Esophagus muscularis mucosa (tissue), 4 donors: ENCODE results near the gene ARAF. TPM values are rescaled to one million over a fixed set of nuclear protein-coding genes. Genes with fewer than 3 reads are reported as not detected.
A peak's percentile ranks its signal among the peaks of the same experiment; 100 is the strongest.

ENCODE experiments used
- DNase-seq: peaks from one replicate; pipeline ENCODE4 v3.0.0-alpha.2; 2017; ENCODE audit errors: extremely low spot score
- H3K27ac ChIP-seq, 4 donors: fragments of 200-600 bp; sonication (generic); replicated peaks in 1 of 4; 1 replicate in 3 of 4; 2 replicates in 1 of 4; pipeline ENCODE4 v1.5.1; 2016 to 2019; ENCODE audit warnings: mild to moderate bottlenecking in 1 of 4
- H3K27me3 ChIP-seq, 4 donors: fragments of 200-600 bp; sonication (generic); one replicate each; pipeline versions ENCODE4 v1.5.1 to v1.6.0; 2016 to 2019
- H3K36me3 ChIP-seq, 4 donors: fragments of 200-600 bp; sonication (generic); one replicate each; pipeline ENCODE4 v1.5.1; 2016 to 2019
- H3K4me1 ChIP-seq, 4 donors: fragments of 200-600 bp; sonication (generic); one replicate each; pipeline ENCODE4 v1.5.1; 2016 to 2019
- H3K4me3 ChIP-seq, 4 donors: fragments of 200-600 bp; sonication (generic); 1 replicate in 2 of 4; 2 replicates in 2 of 4; pipeline ENCODE4 v1.5.1; 2016 to 2019; ENCODE audit warnings: mild to moderate bottlenecking in 4 of 4, moderate library complexity in 1 of 4
- H3K9me3 ChIP-seq, 4 donors: fragments of 200-600 bp; sonication (generic); 1 replicate in 3 of 4; 2 replicates in 1 of 4; pipeline ENCODE4 v1.5.1; 2016 to 2019
- EP300 ChIP-seq: sonication (generic); formaldehyde crosslinking; IDR thresholded peaks from one replicate; pipeline ENCODE4 v1.6.1; 2017; ENCODE audit warnings: antibody characterized with exemption
- POLR2A ChIP-seq: fragments of 450-650 bp; IDR thresholded peaks from one replicate; pipeline ENCODE4 v1.6.1; 2017; ENCODE audit warnings: antibody characterized with exemption, moderate library complexity, mild to moderate bottlenecking, low read depth
- POLR2AphosphoS5 ChIP-seq, 2 donors: sonication (generic); formaldehyde crosslinking; IDR thresholded peaks; one replicate each; pipeline ENCODE4 v1.6.1; 2017; ENCODE audit warnings: antibody characterized with exemption in 2 of 2
- WGBS: methylation state at CpG from one replicate; pipeline ENCODE4 v1.1.5; 2018; 5-methylcytosine and 5-hydroxymethylcytosine counted together
- intact Hi-C: fragments of 100-400 bp; cut with DNase I; formaldehyde crosslinking; loops from one replicate; pipeline ENCODE4 v1.15.1; 2023
- total RNA-seq, 4 donors: library from RNA; depleted of rRNA; stranded (reverse); fragments of >200 nt; gene quantifications; one replicate each; pipeline versions ENCODE4 v1.1.0 to v1.2.1, GENCODE V29; 2016
- TF ChIP-seq, protein P1 (sequence below), 3 experiments: fragments of 200-600 bp in 2 of 3; fragments of 450-650 bp in 1 of 3; sonication (generic) in 2 of 3; IDR thresholded peaks; one replicate each; pipeline ENCODE4 v1.5.1; 2017 to 2019; ENCODE audit warnings: antibody characterized with exemption in 3 of 3, mild to moderate bottlenecking in 2 of 3, moderate library complexity in 1 of 3

Gene ARAF
- total RNA-seq, 4 donors from 2014 or later = 39.3 to 49.6 (median 42.8) TPM

DNA sequence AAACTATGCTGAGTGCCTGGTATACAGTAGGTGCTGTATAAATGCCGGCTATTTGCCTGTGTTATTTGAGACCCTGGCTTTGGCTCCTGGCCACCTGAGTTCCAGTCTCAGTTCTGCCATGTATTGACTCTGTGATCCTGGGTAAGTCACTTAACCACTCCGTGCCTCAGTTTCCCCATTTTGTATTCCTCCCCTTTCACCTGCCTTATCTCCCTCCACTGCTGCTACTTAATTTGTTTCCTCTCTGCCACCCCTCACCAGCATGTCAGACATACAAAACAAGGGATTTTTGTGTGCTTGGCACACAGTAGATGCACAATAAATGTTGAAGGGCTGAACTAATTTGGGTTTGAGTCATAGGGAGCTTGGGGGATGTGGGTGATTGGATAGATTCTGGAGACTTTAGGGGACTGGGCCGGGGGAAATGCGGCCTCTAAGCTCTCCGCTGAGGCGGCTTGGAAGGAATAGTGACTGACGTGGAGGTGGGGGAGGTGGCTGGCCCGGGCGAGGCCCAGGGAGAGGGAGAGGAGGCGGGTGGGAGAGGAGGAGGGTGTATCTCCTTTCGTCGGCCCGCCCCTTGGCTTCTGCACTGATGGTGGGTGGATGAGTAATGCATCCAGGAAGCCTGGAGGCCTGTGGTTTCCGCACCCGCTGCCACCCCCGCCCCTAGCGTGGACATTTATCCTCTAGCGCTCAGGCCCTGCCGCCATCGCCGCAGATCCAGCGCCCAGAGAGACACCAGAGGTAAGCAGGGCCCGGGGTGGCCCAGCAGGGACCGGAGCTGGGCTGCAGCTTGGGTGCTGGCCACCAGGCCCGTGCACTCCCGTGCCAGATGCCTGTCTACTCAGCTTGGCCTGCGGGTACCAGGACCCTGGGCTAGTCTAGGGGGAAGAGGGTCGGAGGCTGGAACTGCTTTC lies 21.0 kb downstream of the ARAF start, which contains the start of gene TIMP1:
Gene TIMP1 (plus strand): TSS at position 706 of the 917 bp plus-strand sequence. CDS start 980 bp downstream, outside the sequence.
- Histone ChIP-seq H3K4me3 (peak within 1 kb of the TSS; percentile 55 to 66 (median 56)), H3K27ac (peak within 1 kb of the TSS; percentile 81 to 88 (median 85)), H3K9me3 (no peaks in the 10 kb centered on the region), H3K36me3 (peaks cover 0 to 16% (median 7%) of the 10 kb centered on the region in 4 donors), H3K27me3 (no peaks in the 10 kb centered on the region), H3K4me1 (peaks cover 0 to 23% (median 18%) of the 10 kb centered on the region in 4 donors)
- 41% methylated on average over 20 of the region's 28 CpGs for WGBS
- intact Hi-C loops = no loop called here
- DNase-seq = peak; percentile 96
- TF ChIP-seq POLR2AphosphoS5 (IDR thresholded peaks at IDR 0.05) = peak; percentile 67 to 73
- TF ChIP-seq, protein P1, sequence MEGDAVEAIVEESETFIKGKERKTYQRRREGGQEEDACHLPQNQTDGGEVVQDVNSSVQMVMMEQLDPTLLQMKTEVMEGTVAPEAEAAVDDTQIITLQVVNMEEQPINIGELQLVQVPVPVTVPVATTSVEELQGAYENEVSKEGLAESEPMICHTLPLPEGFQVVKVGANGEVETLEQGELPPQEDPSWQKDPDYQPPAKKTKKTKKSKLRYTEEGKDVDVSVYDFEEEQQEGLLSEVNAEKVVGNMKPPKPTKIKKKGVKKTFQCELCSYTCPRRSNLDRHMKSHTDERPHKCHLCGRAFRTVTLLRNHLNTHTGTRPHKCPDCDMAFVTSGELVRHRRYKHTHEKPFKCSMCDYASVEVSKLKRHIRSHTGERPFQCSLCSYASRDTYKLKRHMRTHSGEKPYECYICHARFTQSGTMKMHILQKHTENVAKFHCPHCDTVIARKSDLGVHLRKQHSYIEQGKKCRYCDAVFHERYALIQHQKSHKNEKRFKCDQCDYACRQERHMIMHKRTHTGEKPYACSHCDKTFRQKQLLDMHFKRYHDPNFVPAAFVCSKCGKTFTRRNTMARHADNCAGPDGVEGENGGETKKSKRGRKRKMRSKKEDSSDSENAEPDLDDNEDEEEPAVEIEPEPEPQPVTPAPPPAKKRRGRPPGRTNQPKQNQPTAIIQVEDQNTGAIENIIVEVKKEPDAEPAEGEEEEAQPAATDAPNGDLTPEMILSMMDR (IDR thresholded peaks at IDR 0.05) = no peak

- TF ChIP-seq POLR2AphosphoS5 (IDR thresholded peaks at IDR 0.05) = no peak
- no peak for TF ChIP-seq EP300
- TF ChIP-seq, protein P1 (IDR thresholded peaks at IDR 0.05) = no peak
- no peak for TF ChIP-seq POLR2A
- H3K4me3 ChIP-seq = peak overlapping the region; percentile 55 to 66 (median 56)
- no peaks in the 10 kb centered on the region for H3K27me3 ChIP-seq
- H3K36me3 ChIP-seq = peaks cover 0 to 16% (median 7%) of the 10 kb centered on the region in 4 donors
- H3K9me3 ChIP-seq = no peaks in the 10 kb centered on the region
- H3K4me1 ChIP-seq = peaks cover 0 to 23% (median 18%) of the 10 kb centered on the region in 4 donors
- intact Hi-C loops = no loop called here
- peak overlapping the region; percentile 81 to 88 (median 85) for H3K27ac ChIP-seq
- 59% methylated on average over 8 of the region's 8 CpGs for WGBS
- DNase-seq = peak; percentile 10
These were observed 22.3 kb downstream of the ARAF start for GRCh38 chrX:47583240-47583861.

- WGBS = 71% methylated on average over 6 of the region's 6 CpGs
- DNase-seq = no peak
- Histone ChIP-seq H3K27ac (peak overlapping the region in 1 of 4 donors; percentile 88), H3K4me3 (no peak overlapping the region), H3K36me3 (peaks cover 0 to 16% (median 7%) of the 10 kb centered on the region in 4 donors), H3K27me3 (no peaks in the 10 kb centered on the region), H3K9me3 (no peaks in the 10 kb centered on the region), H3K4me1 (peaks cover 0 to 23% (median 18%) of the 10 kb centered on the region in 4 donors)
- TF ChIP-seq POLR2A (no peak), POLR2AphosphoS5 (IDR thresholded peaks at IDR 0.05) (no peak), EP300 (no peak)
- TF ChIP-seq, protein P1 (IDR thresholded peaks at IDR 0.05) = no peak
- intact Hi-C loops = no loop called here
These were observed 23.7 kb downstream of the ARAF start for GRCh38 chrX:47584714-47585113.

DNA sequence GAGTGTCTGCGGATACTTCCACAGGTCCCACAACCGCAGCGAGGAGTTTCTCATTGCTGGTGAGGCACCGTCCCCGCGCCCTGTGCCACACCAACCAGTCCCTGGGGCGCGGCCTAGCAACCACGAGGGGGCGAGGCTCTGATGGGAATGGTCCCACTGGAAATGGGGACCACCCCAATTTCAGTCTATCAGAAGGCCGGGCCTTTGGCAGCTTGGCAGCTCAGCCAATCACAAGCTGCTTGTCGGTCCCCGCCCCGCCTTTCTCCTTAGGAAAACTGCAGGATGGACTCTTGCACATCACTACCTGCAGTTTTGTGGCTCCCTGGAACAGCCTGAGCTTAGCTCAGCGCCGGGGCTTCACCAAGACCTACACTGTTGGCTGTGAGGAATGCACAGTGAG lies 24.3 kb downstream of the ARAF start:
- Histone ChIP-seq H3K36me3 (peaks cover 0 to 16% (median 7%) of the 10 kb centered on the region in 4 donors), H3K4me1 (peaks cover 0 to 23% (median 18%) of the 10 kb centered on the region in 4 donors), H3K27me3 (no peaks in the 10 kb centered on the region), H3K9me3 (no peaks in the 10 kb centered on the region), H3K27ac (peak overlapping the region in 1 of 4 donors; percentile 39), H3K4me3 (no peak overlapping the region)
- intact Hi-C loops = no loop called here
- DNase-seq = no peak
- 61% methylated on average over 5 of the region's 16 CpGs for WGBS
- TF ChIP-seq POLR2A (no peak), EP300 (no peak), POLR2AphosphoS5 (IDR thresholded peaks at IDR 0.05) (no peak)
- TF ChIP-seq, protein P1 (IDR thresholded peaks at IDR 0.05) = no peak
